Neural cell (in vitro differentiated cells): ENCODE data around the gene PER1.

Experiments
- CTCF ChIP-seq: fragments of 450-650 bp; IDR thresholded peaks from 2 replicates; pipeline ENCODE4 v1.5.1; 2014; ENCODE audit warnings: antibody characterized with exemption, mild to moderate bottlenecking, moderate library complexity; ENCODE audit not compliant: poor library complexity, severe bottlenecking
- EP300 ChIP-seq: fragments of 450-650 bp; conservative IDR thresholded peaks from 2 replicates; pipeline ENCODE4 v1.6.1; 2014; ENCODE audit warnings: antibody characterized with exemption, mild to moderate bottlenecking, moderate library complexity; ENCODE audit not compliant: poor library complexity, severe bottlenecking
- EZH2 ChIP-seq: fragments of 200-600, 300-800 bp; shearing (Covaris generic), sonication (generic); IDR thresholded peaks from 2 replicates; pipeline ENCODE4 v1.6.1; 2014; ENCODE audit warnings: antibody characterized with exemption, low read length, borderline replicate concordance, mild to moderate bottlenecking; ENCODE audit not compliant: insufficient read depth, poor library complexity, severe bottlenecking
- MXI1 ChIP-seq: fragments of 450-650 bp; conservative IDR thresholded peaks from 2 replicates; pipeline ENCODE4 v1.6.1; 2014; ENCODE audit warnings: antibody characterized with exemption, mild to moderate bottlenecking; ENCODE audit not compliant: poor library complexity, severe bottlenecking
- RAD21 ChIP-seq: fragments of 450-650 bp; conservative IDR thresholded peaks from 2 replicates; pipeline ENCODE4 v1.6.1; 2014; ENCODE audit warnings: antibody characterized with exemption, mild to moderate bottlenecking, moderate library complexity
- REST ChIP-seq: IDR thresholded peaks from 2 replicates; pipeline ENCODE4 v1.6.1; 2012; ENCODE audit warnings: borderline replicate concordance
- TAF1 ChIP-seq: IDR thresholded peaks from 2 replicates; pipeline ENCODE4 v1.6.1; 2012; ENCODE audit warnings: low read depth

- no peak for TF ChIP-seq CTCF
- TF ChIP-seq MXI1, result no peak
- no peak for TF ChIP-seq REST
- TF ChIP-seq RAD21, result no peak
- TF ChIP-seq EZH2, result no peak
- no peak for TF ChIP-seq EP300
- no peak for TF ChIP-seq TAF1
These were observed 25.0 kb upstream of the PER1 start for GRCh38 chr17:8176998-8177731.
